Naive thymus-derived CD4-positive, alpha-beta T cell (primary cell): ENCODE measurements around the gene CSRNP2. TPM values are rescaled to one million over a fixed set of nuclear protein-coding genes. Genes with fewer than 3 reads are reported as not detected.

Experiments used
- ATAC-seq: fragments of 150-1000 bp; cut with Tn5 transposase; 2 replicates; pipeline ENCODE4 v1.10.0; 2021; ENCODE audit warnings: mild to moderate bottlenecking, moderate library complexity
- CTCF ChIA-PET: fragments of 350-600 bp; sonication (Branson Sonifier 250); formaldehyde crosslinking; loops from one replicate; lab custom pipeline; 2021; ENCODE audit warnings: antibody characterized with exemption; lab: Charles Lee
- POLR2A ChIA-PET: fragments of 350-600 bp; sonication (Branson Sonifier 250); formaldehyde crosslinking; loops from one replicate; lab custom pipeline; 2021; ENCODE audit warnings: antibody characterized with exemption, inconsistent platforms; lab: Charles Lee
- DNase-seq, 9 donors: peaks; one replicate each; pipeline versions ENCODE4 v3.0.0 to v3.0.0-alpha.2; 2020 to 2022; ENCODE audit warnings: mixed read lengths in 1 of 9
- H3K27ac ChIP-seq: one replicate; pipeline ENCODE4 v1.7.0; 2013; ENCODE audit warnings: mild to moderate bottlenecking, low read depth, low read length, moderate library complexity
- H3K27me3 ChIP-seq, 2 donors: one replicate each; pipeline ENCODE4 v1.7.0; 2013; ENCODE audit warnings: low read length in 2 of 2, mild to moderate bottlenecking in 2 of 2, moderate library complexity in 2 of 2; ENCODE audit not compliant: control insufficient read depth in 2 of 2, insufficient read depth in 2 of 2
- H3K36me3 ChIP-seq, 3 experiments: 1 replicate in 2 of 3; 2 replicates in 1 of 3; pipeline ENCODE4 v1.7.0; 2013; ENCODE audit warnings: low read length in 3 of 3, mild to moderate bottlenecking in 3 of 3, moderate library complexity in 1 of 3; ENCODE audit not compliant: insufficient read depth in 3 of 3, control insufficient read depth in 2 of 3
- H3K4me1 ChIP-seq, 2 donors: one replicate each; pipeline ENCODE4 v1.7.0; 2013; ENCODE audit warnings: low read length in 2 of 2, mild to moderate bottlenecking in 2 of 2, moderate library complexity in 1 of 2; ENCODE audit not compliant: control insufficient read depth in 2 of 2, insufficient read depth in 2 of 2
- H3K4me3 ChIP-seq: 2 replicates; pipeline ENCODE4 v1.7.0; 2013; ENCODE audit warnings: mild to moderate bottlenecking, low read length
- H3K9me3 ChIP-seq, 3 experiments: 1 replicate in 2 of 3; 2 replicates in 1 of 3; pipeline ENCODE4 v1.7.0; 2013; ENCODE audit warnings: low read length in 3 of 3; ENCODE audit not compliant: control insufficient read depth in 2 of 3
- H3K27ac Mint-ChIP-seq, 9 donors: one replicate each; pipeline ENCODE4 v1.8.0; 2020 to 2022; ENCODE audit warnings: mixed read lengths in 9 of 9, mild to moderate bottlenecking in 8 of 9, moderate library complexity in 5 of 9, inconsistent platforms in 2 of 9
- H3K27me3 Mint-ChIP-seq, 5 donors: one replicate each; pipeline ENCODE4 v1.8.0; 2021 to 2022; ENCODE audit warnings: mixed read lengths in 5 of 5, mild to moderate bottlenecking in 1 of 5
- H3K36me3 Mint-ChIP-seq, 5 donors: one replicate each; pipeline ENCODE4 v1.8.0; 2020 to 2022; ENCODE audit warnings: mixed read lengths in 5 of 5, mild to moderate bottlenecking in 3 of 5, inconsistent platforms in 1 of 5
- H3K4me1 Mint-ChIP-seq, 7 donors: one replicate each; pipeline ENCODE4 v1.8.0; 2020 to 2022; ENCODE audit warnings: mixed read lengths in 7 of 7, mild to moderate bottlenecking in 3 of 7, inconsistent platforms in 1 of 7
- H3K4me3 Mint-ChIP-seq, 10 donors: one replicate each; pipeline ENCODE4 v1.8.0; 2020 to 2022; ENCODE audit warnings: mild to moderate bottlenecking in 10 of 10, mixed read lengths in 10 of 10, moderate library complexity in 6 of 10, inconsistent platforms in 2 of 10
- H3K9me3 Mint-ChIP-seq, 11 donors: one replicate each; pipeline ENCODE4 v1.8.0; 2020 to 2022; ENCODE audit warnings: mixed read lengths in 11 of 11, mild to moderate bottlenecking in 4 of 11, inconsistent platforms in 1 of 11, moderate library complexity in 1 of 11
- intact Hi-C, 2 donors: fragments of 100-400 bp; cut with micrococcal nuclease; formaldehyde crosslinking; loops; one replicate each; pipeline ENCODE4 v1.15.1; 2023
- polyA plus RNA-seq, 2 donors: library from polyadenylated mRNA; unstranded; fragments of 300-500 nt; fragmentation: Illumina TruSeq; gene quantifications; one replicate each; pipeline ENCODE4 v1.2.3, GENCODE V29; 2021
- total RNA-seq, 6 experiments: library from RNA in 5 of 6; stranded (reverse) in 5 of 6; gene quantifications; 1 replicate in 5 of 6; 2 replicates in 1 of 6; pipeline ENCODE4 v1.2.3 and lab custom pipeline; 2021 to 2026

Gene CSRNP2
- total and polyA plus RNA-seq, 7 experiments from 2014 or later, result 2.7 to 38.7 (median 20.1) TPM

- H3K36me3 Mint-ChIP-seq, result peaks cover 4 to 17% (median 9%) of the 10 kb centered on the region in 5 donors
- no peak for ATAC-seq
- H3K27me3 Mint-ChIP-seq, result no peaks in the 10 kb centered on the region
- CTCF ChIA-PET, result interaction anchor here (0.7 kb wide), 1 partner anchor 91 kb away, joined by 3 read pairs; the partner anchor contains the start of gene POU6F1
- no peaks in the 10 kb centered on the region for H3K9me3 ChIP-seq
- peak overlapping the region in 2 of 9 donors; percentile 29 to 35 for H3K27ac Mint-ChIP-seq
- no peaks in the 10 kb centered on the region for H3K27me3 ChIP-seq
- H3K4me3 Mint-ChIP-seq, result no peak overlapping the region
- H3K4me1 ChIP-seq, result no peaks in the 10 kb centered on the region
- H3K9me3 Mint-ChIP-seq, result peaks cover 0 to 1% (median 0%) of the 10 kb centered on the region in 11 donors
- POLR2A ChIA-PET, result interaction anchor here (0.6 kb wide), 1 partner anchor 153 kb away, joined by 3 read pairs; no protein-coding TSS in a partner anchor
- intact Hi-C loops, result loop anchor here in 1 of 2 donors (5.0 kb wide), 1 partner anchor 46 kb away; the partner anchor contains the start of gene TFCP2
- H3K36me3 ChIP-seq, result peaks cover 0 to 8% (median 0%) of the 10 kb centered on the region in 3 experiments
- peaks cover 0 to 17% (median 7%) of the 10 kb centered on the region in 7 donors for H3K4me1 Mint-ChIP-seq
- no peak for DNase-seq
- H3K27ac ChIP-seq, result no peak overlapping the region
- no peak overlapping the region for H3K4me3 ChIP-seq
Observed at GRCh38 chr12:51126297-51126696, 42.9 kb upstream of the CSRNP2 start.

GRCh38 chr12:51124504-51124903, 41.1 kb upstream of the CSRNP2 start:
- no peak for DNase-seq

GRCh38 chr12:51122844-51123243, 39.4 kb upstream of the CSRNP2 start:
- no peak overlapping the region for H3K27ac Mint-ChIP-seq
- peaks cover 0 to 16% (median 7%) of the 10 kb centered on the region in 7 donors for H3K4me1 Mint-ChIP-seq
- DNase-seq, result no peak
- Histone ChIP-seq H3K4me1 (no peaks in the 10 kb centered on the region), H3K36me3 (peaks cover 0 to 9% (median 0%) of the 10 kb centered on the region in 3 experiments), H3K27ac (no peak overlapping the region), H3K27me3 (no peaks in the 10 kb centered on the region), H3K9me3 (no peaks in the 10 kb centered on the region), H3K4me3 (no peak overlapping the region)
- H3K4me3 Mint-ChIP-seq, result no peak overlapping the region
- CTCF ChIA-PET, result no interaction called here
- no peak for ATAC-seq
- intact Hi-C loops, result no loop called here
- no peaks in the 10 kb centered on the region for H3K27me3 Mint-ChIP-seq
- peaks cover 7 to 27% (median 10%) of the 10 kb centered on the region in 5 donors for H3K36me3 Mint-ChIP-seq
- no peaks in the 10 kb centered on the region for H3K9me3 Mint-ChIP-seq
- POLR2A ChIA-PET, result no interaction called here

More at GRCh38 chr12:51124504-51124903, 41.1 kb upstream of the CSRNP2 start:
- Histone ChIP-seq H3K27me3 (no peaks in the 10 kb centered on the region), H3K4me1 (no peaks in the 10 kb centered on the region), H3K36me3 (peaks cover 0 to 8% (median 0%) of the 10 kb centered on the region in 3 experiments), H3K9me3 (no peaks in the 10 kb centered on the region), H3K4me3 (no peak overlapping the region), H3K27ac (no peak overlapping the region)
- intact Hi-C loops, result no loop called here
- H3K27ac Mint-ChIP-seq, result no peak overlapping the region
- ATAC-seq, result no peak
- no peaks in the 10 kb centered on the region for H3K27me3 Mint-ChIP-seq
- H3K36me3 Mint-ChIP-seq, result peaks cover 4 to 20% (median 9%) of the 10 kb centered on the region in 5 donors
- peaks cover 0 to 1% (median 0%) of the 10 kb centered on the region in 11 donors for H3K9me3 Mint-ChIP-seq
- ChIA-PET POLR2A (interaction anchor here (0.7 kb wide), 1 partner anchor 96 kb away, joined by 3 read pairs; no protein-coding TSS in a partner anchor), CTCF (no interaction called here)
- no peak overlapping the region for H3K4me3 Mint-ChIP-seq
- H3K4me1 Mint-ChIP-seq, result peaks cover 0 to 17% (median 7%) of the 10 kb centered on the region in 7 donors

GRCh38 chr12:51118706-51119105, 35.3 kb upstream of the CSRNP2 start:
- no peaks in the 10 kb centered on the region for H3K27me3 Mint-ChIP-seq
- CTCF ChIA-PET, result interaction anchor here (0.6 kb wide), 1 partner anchor 416 kb away, joined by 3 read pairs; no protein-coding TSS in a partner anchor
- Histone ChIP-seq H3K4me1 (no peaks in the 10 kb centered on the region), H3K27ac (no peak overlapping the region), H3K4me3 (no peak overlapping the region), H3K27me3 (no peaks in the 10 kb centered on the region), H3K9me3 (no peaks in the 10 kb centered on the region), H3K36me3 (peaks cover 1 to 20% (median 8%) of the 10 kb centered on the region in 3 experiments)
- POLR2A ChIA-PET, result no interaction called here
- H3K4me3 Mint-ChIP-seq, result no peak overlapping the region
- ATAC-seq, result no peak
- no peaks in the 10 kb centered on the region for H3K9me3 Mint-ChIP-seq
- no peak overlapping the region for H3K27ac Mint-ChIP-seq
- peaks cover 0 to 6% (median 0%) of the 10 kb centered on the region in 7 donors for H3K4me1 Mint-ChIP-seq
- intact Hi-C loops, result no loop called here
- H3K36me3 Mint-ChIP-seq, result peaks cover 11 to 34% (median 18%) of the 10 kb centered on the region in 5 donors
- DNase-seq, result no peak

GRCh38 chr12:51115533-51115932, 32.1 kb upstream of the CSRNP2 start:
- Histone ChIP-seq H3K9me3 (no peaks in the 10 kb centered on the region), H3K27me3 (no peaks in the 10 kb centered on the region), H3K4me3 (no peak overlapping the region), H3K27ac (no peak overlapping the region), H3K36me3 (peaks cover 8 to 28% (median 14%) of the 10 kb centered on the region in 3 experiments), H3K4me1 (no peaks in the 10 kb centered on the region)
- intact Hi-C loops, result no loop called here
- no peaks in the 10 kb centered on the region for H3K9me3 Mint-ChIP-seq
- H3K36me3 Mint-ChIP-seq, result peaks cover 16 to 50% (median 25%) of the 10 kb centered on the region in 5 donors
- ATAC-seq (no peak), DNase-seq (no peak)
- H3K27me3 Mint-ChIP-seq, result no peaks in the 10 kb centered on the region
- peaks cover 0 to 11% (median 2%) of the 10 kb centered on the region in 7 donors for H3K4me1 Mint-ChIP-seq
- no peak overlapping the region for H3K4me3 Mint-ChIP-seq
- ChIA-PET CTCF (no interaction called here), POLR2A (interaction anchor here (0.6 kb wide), 1 partner anchor 32 kb away, joined by 3 read pairs; no protein-coding TSS in a partner anchor)
- no peak overlapping the region for H3K27ac Mint-ChIP-seq

- CTCF ChIA-PET, result no interaction called here
- Mint-ChIP-seq H3K27ac (no peak overlapping the region), H3K9me3 (no peaks in the 10 kb centered on the region), H3K27me3 (no peaks in the 10 kb centered on the region), H3K4me3 (no peak overlapping the region), H3K36me3 (peaks cover under 1 to 57% (median 23%) of the 10 kb centered on the region in 5 donors), H3K4me1 (peaks cover 0 to 2% (median 0%) of the 10 kb centered on the region in 7 donors)
- Histone ChIP-seq H3K4me1 (no peaks in the 10 kb centered on the region), H3K27me3 (no peaks in the 10 kb centered on the region), H3K4me3 (no peak overlapping the region), H3K9me3 (no peaks in the 10 kb centered on the region), H3K27ac (no peak overlapping the region), H3K36me3 (peaks cover 15 to 60% (median 19%) of the 10 kb centered on the region in 3 experiments)
- DNase-seq, result no peak
- intact Hi-C loops, result no loop called here
- POLR2A ChIA-PET, result no interaction called here
- ATAC-seq, result no peak
Observed at GRCh38 chr12:51108136-51108535, 24.7 kb upstream of the CSRNP2 start.
